Neural crest cell (in vitro differentiated cells): ENCODE results near the gene ARPC1B. TPM values are rescaled to one million over a fixed set of nuclear protein-coding genes. Genes with fewer than 3 reads are reported as not detected.
"Not testable (repeated sequence)": the region's sequence is repeated elsewhere in the genome, so short reads cannot be mapped to it uniquely, and the experiment has no call there.

ENCODE experiments used
- DNase-seq: peaks from one replicate; pipeline ENCODE4 v3.0.0; 2021; ENCODE audit warnings: low read depth, mixed read lengths, low spot score
- H3K27ac Mint-ChIP-seq: one replicate; pipeline ENCODE4 v1.8.0; 2021; ENCODE audit warnings: mild to moderate bottlenecking, mixed read lengths; ENCODE audit not compliant: unreplicated experiment
- H3K27me3 Mint-ChIP-seq: 2 replicates; pipeline ENCODE4 v1.8.0; 2021; ENCODE audit warnings: low read depth, mild to moderate bottlenecking, mixed read lengths
- H3K36me3 Mint-ChIP-seq: 2 replicates; pipeline ENCODE4 v1.8.0; 2021; ENCODE audit warnings: low read depth, mild to moderate bottlenecking, mixed read lengths
- H3K4me1 Mint-ChIP-seq: 2 replicates; pipeline ENCODE4 v1.8.0; 2021; ENCODE audit warnings: mixed read lengths
- H3K4me3 Mint-ChIP-seq: one replicate; pipeline ENCODE4 v1.8.0; 2021; ENCODE audit warnings: mild to moderate bottlenecking, mixed read lengths
- H3K9me3 Mint-ChIP-seq: 2 replicates; pipeline ENCODE4 v1.8.0; 2021; ENCODE audit warnings: mixed read lengths
- CTCF ChIP-seq: fragments of 200-600 bp; sonication (generic); conservative IDR thresholded peaks from 2 replicates; pipeline ENCODE4 v1.5.0; 2021; ENCODE audit warnings: antibody characterized with exemption, mild to moderate bottlenecking
- total RNA-seq: library from RNA; stranded (reverse); gene quantifications from 2 replicates; pipeline ENCODE4 v1.2.1, GENCODE V29; 2021

Gene ARPC1B
- total RNA-seq, 1 donor from 2014 or later, result 67.7 TPM

- DNase-seq, result no peak
- Mint-ChIP-seq H3K27me3 (no peaks in the 10 kb centered on the region), H3K27ac (no peak overlapping the region), H3K9me3 (no peaks in the 10 kb centered on the region), H3K4me3 (no peak overlapping the region), H3K36me3 (peaks cover 8% of the 10 kb centered on the region), H3K4me1 (peaks cover 35% of the 10 kb centered on the region)
- no peak for TF ChIP-seq CTCF
Observed at GRCh38 chr7:99331002-99331401, 43.5 kb upstream of the ARPC1B start.

GRCh38 chr7:99339595-99339994 is 34.9 kb upstream of the ARPC1B start:
- Mint-ChIP-seq H3K36me3 (peaks cover 25% of the 10 kb centered on the region), H3K9me3 (no peaks in the 10 kb centered on the region)

GRCh38 chr7:99340659-99341058 is 33.9 kb upstream of the ARPC1B start:
- H3K9me3 Mint-ChIP-seq, result no peaks in the 10 kb centered on the region
- peaks cover 21% of the 10 kb centered on the region for H3K36me3 Mint-ChIP-seq
- no peak for DNase-seq

More at GRCh38 chr7:99339595-99339994, 34.9 kb upstream of the ARPC1B start:
- Mint-ChIP-seq H3K4me1 (no peaks in the 10 kb centered on the region), H3K27ac (no peak overlapping the region), H3K27me3 (no peaks in the 10 kb centered on the region), H3K4me3 (no peak overlapping the region)
- TF ChIP-seq CTCF, result no peak
- no peak for DNase-seq

GRCh38 chr7:99344061-99344647 is 30.4 kb upstream of the ARPC1B start:
- Mint-ChIP-seq H3K9me3 (no peaks in the 10 kb centered on the region), H3K27me3 (no peaks in the 10 kb centered on the region), H3K36me3 (peaks cover 23% of the 10 kb centered on the region), H3K27ac (no peak overlapping the region), H3K4me1 (no peaks in the 10 kb centered on the region), H3K4me3 (no peak overlapping the region)
- DNase-seq, result no peak
- TF ChIP-seq CTCF, result no peak

More at GRCh38 chr7:99340659-99341058, 33.9 kb upstream of the ARPC1B start:
- Mint-ChIP-seq H3K4me3 (no peak overlapping the region), H3K27ac (no peak overlapping the region), H3K27me3 (no peaks in the 10 kb centered on the region), H3K4me1 (no peaks in the 10 kb centered on the region)
- no peak for TF ChIP-seq CTCF

GRCh38 chr7:99350641-99351040 is 23.9 kb upstream of the ARPC1B start:
- H3K9me3 Mint-ChIP-seq, H3K4me3 Mint-ChIP-seq, H3K4me1 Mint-ChIP-seq, H3K27ac Mint-ChIP-seq, DNase-seq, H3K27me3 Mint-ChIP-seq: not testable (repeated sequence)
- H3K36me3 Mint-ChIP-seq, result peaks cover 23% of the 10 kb centered on the region

GRCh38 chr7:99352247-99352646 is 22.3 kb upstream of the ARPC1B start:
- TF ChIP-seq CTCF, result no peak
- no peak overlapping the region for H3K27ac Mint-ChIP-seq
- peaks cover 4% of the 10 kb centered on the region for H3K4me1 Mint-ChIP-seq
- no peak for DNase-seq
- peaks cover 28% of the 10 kb centered on the region for H3K36me3 Mint-ChIP-seq
- no peaks in the 10 kb centered on the region for H3K9me3 Mint-ChIP-seq
- no peaks in the 10 kb centered on the region for H3K27me3 Mint-ChIP-seq
- no peak overlapping the region for H3K4me3 Mint-ChIP-seq
